Measurements from ENCODE around the gene LIFR. TPM values are rescaled to one million over a fixed set of nuclear protein-coding genes. Genes with fewer than 3 reads are reported as not detected.
"Not testable (repeated sequence)": the region's sequence is repeated elsewhere in the genome, so short reads cannot be mapped to it uniquely, and the experiment has no call there.

Gene LIFR
- total RNA-seq, 1 donor from 2014 or later = 45.8 TPM

GRCh38 chr5:38519476-38519875, 37.0 kb downstream of the LIFR start:
- no peak overlapping the region for H3K4me3 ChIP-seq
- peaks cover 75% of the 10 kb centered on the region for H3K36me3 ChIP-seq
- H3K4me1 ChIP-seq = peaks cover 13% of the 10 kb centered on the region
- H3K9me3 ChIP-seq (replicated peaks) = peaks cover 6% of the 10 kb centered on the region
- TF ChIP-seq CTCF (IDR thresholded peaks at IDR 0.05; ENCODE audit: borderline replicate concordance) = no peak
- no peaks in the 10 kb centered on the region for H3K27me3 ChIP-seq (ENCODE audit: low read depth)
- no peak for DNase-seq
- no peak overlapping the region for H3K27ac ChIP-seq (replicated peaks)
- intact Hi-C loops (cut with micrococcal nuclease) = no loop called here

DNA sequence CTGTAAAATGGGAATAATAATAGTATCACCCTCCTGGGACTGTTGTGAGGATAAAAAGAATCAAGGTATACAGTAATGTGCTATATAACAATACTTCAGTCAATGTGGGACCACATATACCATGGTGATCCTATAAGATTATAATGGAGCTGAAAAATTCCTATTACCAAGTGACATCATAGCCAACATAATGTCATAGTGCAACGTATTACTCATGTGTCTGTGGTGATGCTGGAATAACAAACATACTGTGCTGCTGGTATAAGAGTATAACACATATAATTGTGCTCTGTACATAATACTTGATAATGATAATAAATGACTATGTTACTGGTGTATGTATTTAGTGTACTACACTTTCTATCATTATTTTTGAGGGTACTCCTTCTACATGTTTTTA, 38.1 kb downstream of the LIFR start:
- H3K36me3 ChIP-seq = peaks cover 64% of the 10 kb centered on the region
- intact Hi-C loops (cut with micrococcal nuclease) = no loop called here

DNA sequence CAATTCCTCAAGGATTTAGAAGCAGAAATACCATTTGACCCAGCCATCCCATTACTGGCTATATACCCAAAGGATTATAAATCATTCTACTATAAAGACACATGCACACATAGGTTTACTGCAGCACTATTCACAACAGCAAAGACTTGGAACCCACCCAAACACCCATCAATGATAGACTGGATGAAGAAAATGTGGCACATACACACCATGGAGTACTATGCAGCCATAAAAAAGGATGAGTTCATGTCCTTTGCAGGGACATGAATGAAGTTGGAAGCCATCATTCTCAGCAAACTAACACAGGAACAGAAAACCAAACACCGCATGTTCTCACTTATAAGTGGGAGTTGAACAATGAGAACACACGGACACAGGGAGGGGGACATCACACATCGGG, 39.8 kb downstream of the LIFR start:
- H3K4me3 ChIP-seq; DNase-seq; intact Hi-C loops (cut with micrococcal nuclease); H3K9me3 ChIP-seq (replicated peaks); H3K27ac ChIP-seq (replicated peaks); H3K27me3 ChIP-seq (ENCODE audit: low read depth): not testable (repeated sequence)
- Histone ChIP-seq H3K4me1 (peaks cover 13% of the 10 kb centered on the region), H3K36me3 (peaks cover 50% of the 10 kb centered on the region)

More for the DNA sequence above, 38.1 kb downstream of the LIFR start:
- DNase-seq = no peak
- no peaks in the 10 kb centered on the region for H3K27me3 ChIP-seq (ENCODE audit: low read depth)
- H3K9me3 ChIP-seq (replicated peaks) = peaks cover 6% of the 10 kb centered on the region
- H3K27ac ChIP-seq (replicated peaks) = no peak overlapping the region
- TF ChIP-seq CTCF (IDR thresholded peaks at IDR 0.05; ENCODE audit: borderline replicate concordance) = no peak
- peaks cover 13% of the 10 kb centered on the region for H3K4me1 ChIP-seq
- H3K4me3 ChIP-seq = no peak overlapping the region

DNA sequence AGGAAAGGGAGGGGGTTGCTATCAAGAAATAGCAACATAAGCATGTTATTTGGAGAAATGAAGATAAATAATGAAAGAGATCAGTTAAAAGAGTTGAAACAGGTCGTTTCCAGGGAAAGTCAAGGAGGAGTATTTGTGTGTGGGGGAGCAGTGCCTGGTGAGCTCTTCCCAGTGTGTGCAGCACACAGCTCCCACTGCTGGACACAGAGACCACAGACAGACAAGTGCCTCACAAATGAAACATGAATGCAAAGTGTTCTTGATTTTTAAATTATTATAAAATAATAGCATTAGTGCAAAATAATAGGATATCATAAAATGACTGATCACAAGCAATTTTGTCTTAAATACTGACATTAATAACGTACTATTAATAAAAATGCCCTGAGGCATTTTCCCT, 40.8 kb downstream of the LIFR start:
- H3K4me1 ChIP-seq = peaks cover 13% of the 10 kb centered on the region
- peaks cover 50% of the 10 kb centered on the region for H3K36me3 ChIP-seq
- peak; percentile 57 for TF ChIP-seq CTCF (IDR thresholded peaks at IDR 0.05; ENCODE audit: borderline replicate concordance)
- no peaks in the 10 kb centered on the region for H3K27me3 ChIP-seq (ENCODE audit: low read depth)
- no peak for DNase-seq
- no peak overlapping the region for H3K27ac ChIP-seq (replicated peaks)
- H3K4me3 ChIP-seq = no peak overlapping the region
- intact Hi-C loops (cut with micrococcal nuclease) = no loop called here
- peaks cover 6% of the 10 kb centered on the region for H3K9me3 ChIP-seq (replicated peaks)

GRCh38 chr5:38515092-38515491, 41.4 kb downstream of the LIFR start:
- intact Hi-C loops (cut with micrococcal nuclease) = no loop called here

GRCh38 chr5:38509185-38509584, 47.3 kb downstream of the LIFR start:
- intact Hi-C loops (cut with micrococcal nuclease) = no loop called here

More at GRCh38 chr5:38515092-38515491, 41.4 kb downstream of the LIFR start:
- no peaks in the 10 kb centered on the region for H3K27me3 ChIP-seq (ENCODE audit: low read depth)
- H3K9me3 ChIP-seq (replicated peaks) = peaks cover 6% of the 10 kb centered on the region
- peaks cover 13% of the 10 kb centered on the region for H3K4me1 ChIP-seq
- DNase-seq = no peak
- TF ChIP-seq CTCF (IDR thresholded peaks at IDR 0.05; ENCODE audit: borderline replicate concordance) = no peak
- H3K4me3 ChIP-seq = no peak overlapping the region
- H3K36me3 ChIP-seq = peaks cover 50% of the 10 kb centered on the region
- no peak overlapping the region for H3K27ac ChIP-seq (replicated peaks)

More at GRCh38 chr5:38509185-38509584, 47.3 kb downstream of the LIFR start:
- no peaks in the 10 kb centered on the region for H3K27me3 ChIP-seq (ENCODE audit: low read depth)
- no peak for TF ChIP-seq CTCF (IDR thresholded peaks at IDR 0.05; ENCODE audit: borderline replicate concordance)
- H3K9me3 ChIP-seq (replicated peaks) = no peaks in the 10 kb centered on the region
- H3K4me1 ChIP-seq = no peaks in the 10 kb centered on the region
- no peak for DNase-seq
- no peak overlapping the region for H3K4me3 ChIP-seq
- no peak overlapping the region for H3K27ac ChIP-seq (replicated peaks)
- H3K36me3 ChIP-seq = peaks cover 55% of the 10 kb centered on the region

Measured in left ventricle myocardium inferior (tissue), 1 donor.